Ovary (tissue), 9 donors: Measurements from ENCODE around the gene DCST1. TPM values are rescaled to one million over a fixed set of nuclear protein-coding genes. Genes with fewer than 3 reads are reported as not detected.
"Not testable (repeated sequence)": the region's sequence is repeated elsewhere in the genome, so short reads cannot be mapped to it uniquely, and the experiment has no call there.

Source experiments
- DNase-seq, 5 donors: peaks; one replicate each; pipeline ENCODE4 v3.0.0-alpha.2; 2019 to 2020
- H3K27ac ChIP-seq, 2 donors: fragments of 200-600 bp; one replicate each; pipeline versions ENCODE4 v1.5.1 to v1.8.0; 2019 to 2022
- H3K27me3 ChIP-seq: fragments of 200-600 bp; one replicate; pipeline ENCODE4 v1.8.0; 2022
- H3K36me3 ChIP-seq: fragments of 200-600 bp; sonication (generic); one replicate; pipeline ENCODE4 v1.5.1; 2019
- H3K4me1 ChIP-seq: one replicate; pipeline ENCODE4 v1.8.1; 2013; ENCODE audit warnings: mild to moderate bottlenecking, moderate library complexity; ENCODE audit not compliant: insufficient read depth
- H3K4me3 ChIP-seq: fragments of 200-600 bp; sonication (generic); one replicate; pipeline ENCODE4 v1.5.1; 2017
- H3K9me3 ChIP-seq, 2 donors: fragments of 200-600 bp in 1 of 2; sonication (generic) in 1 of 2; one replicate each; pipeline versions ENCODE4 v1.5.1 to v1.8.1; 2013 to 2019; ENCODE audit warnings: mild to moderate bottlenecking in 1 of 2, moderate library complexity in 1 of 2
- CTCF ChIP-seq, 3 donors: fragments of 450-650 bp in 2 of 3; fragments of 200-600 bp in 1 of 3; IDR thresholded peaks; one replicate each; pipeline versions ENCODE4 v1.5.1 to v1.8.0; 2016 to 2022; ENCODE audit warnings: antibody characterized with exemption in 3 of 3, mild to moderate bottlenecking in 1 of 3
- EP300 ChIP-seq: sonication (generic); formaldehyde crosslinking; IDR thresholded peaks from one replicate; pipeline ENCODE4 v1.6.1; 2017; ENCODE audit warnings: antibody characterized with exemption
- POLR2A ChIP-seq: fragments of 450-650 bp; IDR thresholded peaks from one replicate; pipeline ENCODE4 v1.6.1; 2017; ENCODE audit warnings: antibody characterized with exemption, mild to moderate bottlenecking, moderate library complexity
- WGBS, 3 donors: extraction: QIAGEN DNeasy Blood & Tissue Kit in 1 of 3; methylation state at CpG; one replicate each; pipeline versions ENCODE4 v1.1.5 to v1.1.7; 2013 to 2017; 5-methylcytosine and 5-hydroxymethylcytosine counted together
- intact Hi-C, 4 donors: fragments of 100-400 bp; cut with DNase I; formaldehyde crosslinking; loops; one replicate each; pipeline versions ENCODE4 v1.11.0 to v1.15.1; 2022 to 2023
- polyA plus RNA-seq, 2 donors: library from polyadenylated mRNA; stranded (reverse); fragments of 200-250 nt in 1 of 2; fragments of 350-450 nt in 1 of 2; fragmentation: Illumina TruSeq in 1 of 2; extraction: RNeasy Lipid Tissue Mini Kit (QIAGEN cat#74804) in 1 of 2; gene quantifications; one replicate each; pipeline ENCODE4 v1.2.3, GENCODE V29; 2013 to 2014
- total RNA-seq, 7 donors: library from RNA; depleted of rRNA in 2 of 7; stranded (reverse); fragments of >200 nt in 2 of 7; fragmentation: NEBNext Ultra II Directional in 3 of 7; extraction: Animal tissue kit (Norgen Biotek cat#: 25700) in 3 of 7; gene quantifications; one replicate each; pipeline versions ENCODE4 v1.1.0 to v1.2.4, GENCODE V29; 2016 to 2023
- donor health status: DM: no; HTN: no; CAD: no; lungs with moderate emphysema.
- donor health status: DM: no; HTN: no; CAD: no.
- donor health status: Bipolar disorder and iron deficiency.
- donor health status: DM: yes; HTN: yes; CAD: no.
- donor health status: DM: no; HTN: no; CAD: no.
- donor health status: DM: yes; HTN: yes; CAD: no.

Gene DCST1
- total and polyA plus RNA-seq, 9 donors = 0.06 to 0.80 (median 0.30) TPM; not detected in 4

- no peaks in the 10 kb centered on the region for H3K27me3 ChIP-seq
- H3K9me3 ChIP-seq = no peaks in the 10 kb centered on the region
- H3K27ac ChIP-seq = no peak overlapping the region
- WGBS, 3 donors = 37 to 65% (median 44%) methylated on average over 1 of the region's 1 CpG
- TF ChIP-seq CTCF (IDR thresholded peaks at IDR 0.05) = no peak
- TF ChIP-seq EP300 = no peak
- TF ChIP-seq POLR2A = no peak
- no peaks in the 10 kb centered on the region for H3K36me3 ChIP-seq
- DNase-seq = no peak
- no peaks in the 10 kb centered on the region for H3K4me1 ChIP-seq
- intact Hi-C loops = no loop called here
- no peak overlapping the region for H3K4me3 ChIP-seq
These were observed 39.4 kb upstream of the DCST1 start for GRCh38 chr1:154994269-154994587.

- DNase-seq = peak in 1 of 5 donors; percentile 17
- Histone ChIP-seq H3K4me1 (no peaks in the 10 kb centered on the region), H3K27ac (no peak overlapping the region), H3K27me3 (no peaks in the 10 kb centered on the region), H3K36me3 (no peaks in the 10 kb centered on the region), H3K4me3 (no peak overlapping the region), H3K9me3 (no peaks in the 10 kb centered on the region)
- WGBS, 3 donors = 51 to 70% (median 56%) methylated on average over 3 of the region's 3 CpGs
- intact Hi-C loops = no loop called here
- TF ChIP-seq CTCF (IDR thresholded peaks at IDR 0.05) (no peak), POLR2A (no peak), EP300 (no peak)
These were observed 39.0 kb upstream of the DCST1 start for GRCh38 chr1:154994591-154994990.

- H3K4me1 ChIP-seq, H3K36me3 ChIP-seq, H3K27me3 ChIP-seq, H3K4me3 ChIP-seq, H3K9me3 ChIP-seq, H3K27ac ChIP-seq: not testable (repeated sequence)
- 52 to 56% (median 56%) methylated on average over 13 of the region's 13 CpGs for WGBS, 3 donors
- peak in 4 of 5 donors; percentile 63 to 80 (median 72) for DNase-seq
- intact Hi-C loops = loop anchor here in 2 of 4 donors (5.0 kb wide), 1 partner anchor 33 kb away; the partner anchor contains the start of gene PYGO2 (in 2 of the 2)
- TF ChIP-seq CTCF (IDR thresholded peaks at IDR 0.05) = peak in 1 of 3 donors; percentile 20
These were observed 38.2 kb upstream of the DCST1 start for GRCh38 chr1:154995301-154995983.

- no peaks in the 10 kb centered on the region for H3K9me3 ChIP-seq
- WGBS, 3 donors = 76 to 84% (median 83%) methylated on average over 15 of the region's 15 CpGs
- no peaks in the 10 kb centered on the region for H3K36me3 ChIP-seq
- no peak for TF ChIP-seq EP300
- TF ChIP-seq CTCF (IDR thresholded peaks at IDR 0.05) = no peak
- TF ChIP-seq POLR2A = no peak
- no peak overlapping the region for H3K4me3 ChIP-seq
- no peaks in the 10 kb centered on the region for H3K4me1 ChIP-seq
- intact Hi-C loops = loop anchor here in 2 of 4 donors (5.0 kb wide), 1 partner anchor 35 kb away; the partner anchor contains the start of gene PYGO2 (in 2 of the 2)
- no peak overlapping the region for H3K27ac ChIP-seq
- H3K27me3 ChIP-seq = no peaks in the 10 kb centered on the region
- peak in 1 of 5 donors; percentile 34 for DNase-seq
These were observed 36.5 kb upstream of the DCST1 start for GRCh38 chr1:154996966-154997701.
